Muscle layer of colon (tissue), 2 donors: ENCODE measurements around the gene SLC4A4.

Experiments used
- H3K27ac ChIP-seq: one replicate; pipeline ENCODE4 v1.7.0; 2013; ENCODE audit warnings: low read depth, mild to moderate bottlenecking, low read length, moderate library complexity
- H3K27me3 ChIP-seq, 2 donors: one replicate each; pipeline ENCODE4 v1.7.0; 2013; ENCODE audit warnings: low read length in 2 of 2, mild to moderate bottlenecking in 2 of 2; ENCODE audit not compliant: insufficient read depth in 2 of 2, control insufficient read depth in 1 of 2
- H3K36me3 ChIP-seq: one replicate; pipeline ENCODE4 v1.7.0; 2013; ENCODE audit warnings: mild to moderate bottlenecking, low read length; ENCODE audit not compliant: insufficient read depth
- H3K4me1 ChIP-seq: one replicate; pipeline ENCODE4 v1.7.0; 2013; ENCODE audit warnings: mild to moderate bottlenecking, low read length; ENCODE audit not compliant: insufficient read depth
- H3K4me3 ChIP-seq, 2 donors: one replicate each; pipeline ENCODE4 v1.7.0; 2013; ENCODE audit warnings: low read length in 2 of 2, low read depth in 1 of 2, mild to moderate bottlenecking in 1 of 2, moderate library complexity in 1 of 2
- H3K9ac ChIP-seq: one replicate; pipeline ENCODE4 v1.7.0; 2013; ENCODE audit warnings: low read length
- H3K9me3 ChIP-seq: one replicate; pipeline ENCODE4 v1.7.0; 2013; ENCODE audit warnings: mild to moderate bottlenecking, low read length
- donor health status: abdominal sarcoma.
- donor health status: Adenocarcinoma of cecum.

Gene SLC4A4

DNA sequence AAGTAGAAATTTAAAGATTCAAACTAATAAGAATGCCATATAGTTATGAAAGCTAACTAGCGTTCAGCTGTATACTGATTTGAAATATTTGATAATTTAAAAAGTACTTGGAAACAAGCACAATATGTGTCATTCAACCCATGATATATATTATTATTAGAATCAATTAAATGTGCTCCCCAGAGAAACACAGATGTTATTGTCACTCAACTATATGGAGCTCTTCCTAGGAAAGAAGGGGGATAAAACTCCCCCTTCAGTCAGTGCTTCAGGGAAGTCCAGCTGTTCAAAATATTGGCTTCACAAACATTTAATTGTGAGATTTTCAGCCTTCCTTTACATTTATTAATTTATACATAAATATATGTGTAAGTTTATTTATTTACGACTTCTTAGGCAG is 135.9 kb downstream of the SLC4A4 start:
- H3K27ac ChIP-seq, result no peak overlapping the region
- H3K36me3 ChIP-seq, result no peaks in the 10 kb centered on the region
- no peak overlapping the region for H3K4me3 ChIP-seq
- H3K4me1 ChIP-seq, result no peaks in the 10 kb centered on the region
- H3K27me3 ChIP-seq, result no peaks in the 10 kb centered on the region
- H3K9me3 ChIP-seq, result no peaks in the 10 kb centered on the region
- H3K9ac ChIP-seq, result no peak overlapping the region

DNA sequence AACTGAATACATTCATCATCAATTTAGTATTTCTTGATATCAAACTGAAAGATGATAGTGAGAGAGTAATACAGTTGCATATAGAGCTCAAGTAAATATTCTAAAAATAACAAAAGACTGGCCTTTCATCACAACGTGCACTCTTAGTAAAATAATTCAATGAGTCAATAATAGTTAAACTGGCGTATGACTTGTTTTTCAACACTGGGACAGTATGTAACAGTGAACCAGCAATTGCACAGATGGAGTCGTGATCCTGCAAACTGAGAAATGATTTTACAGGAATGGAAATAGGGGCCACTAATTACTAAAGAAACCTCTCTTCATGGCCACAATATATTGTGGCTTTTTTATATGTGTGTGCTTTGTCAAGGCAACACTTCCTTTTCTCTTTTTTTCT is 137.4 kb downstream of the SLC4A4 start:
- H3K9me3 ChIP-seq, result no peaks in the 10 kb centered on the region
- no peak overlapping the region for H3K27ac ChIP-seq
- no peaks in the 10 kb centered on the region for H3K27me3 ChIP-seq
- H3K4me1 ChIP-seq, result no peaks in the 10 kb centered on the region
- H3K9ac ChIP-seq, result no peak overlapping the region
- H3K4me3 ChIP-seq, result no peak overlapping the region
- H3K36me3 ChIP-seq, result no peaks in the 10 kb centered on the region

DNA sequence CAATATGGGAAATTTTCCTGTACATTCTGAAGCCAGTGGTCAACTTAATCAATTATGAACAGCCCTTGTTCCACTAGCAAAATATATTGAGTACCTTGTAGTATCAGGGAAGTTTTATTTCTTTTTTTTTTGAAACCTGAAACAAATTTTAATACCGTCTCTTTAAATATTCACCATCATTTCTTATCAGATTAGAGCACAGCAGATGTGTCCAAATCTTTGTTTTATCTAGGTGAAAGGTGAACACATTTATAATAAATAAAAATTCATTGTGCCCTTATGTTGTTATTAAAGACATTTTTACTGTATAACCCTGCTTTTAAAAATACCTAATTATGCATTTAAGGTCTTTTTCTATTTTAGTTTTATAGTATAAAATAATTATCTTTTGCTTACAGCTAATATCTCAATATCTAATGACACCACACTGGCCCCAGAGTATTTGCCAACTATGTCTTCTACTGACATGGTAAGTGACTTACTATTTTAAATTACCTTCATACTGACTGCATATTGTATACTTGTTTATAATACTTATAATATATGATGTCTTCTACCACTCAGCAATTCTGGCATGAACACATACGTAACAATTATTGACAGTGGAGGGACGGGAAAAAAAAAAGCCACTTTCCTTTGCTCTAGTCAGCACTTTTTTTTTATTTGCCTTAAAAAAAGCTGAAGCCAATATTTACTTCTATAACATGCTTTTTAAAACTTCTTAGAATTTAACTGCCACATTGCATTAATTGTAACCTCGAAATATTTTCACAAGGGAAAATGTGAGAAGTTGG is 147.9 kb downstream of the SLC4A4 start:
- Histone ChIP-seq H3K4me1 (no peaks in the 10 kb centered on the region), H3K27me3 (no peaks in the 10 kb centered on the region), H3K27ac (no peak overlapping the region), H3K4me3 (no peak overlapping the region), H3K9ac (no peak overlapping the region), H3K36me3 (no peaks in the 10 kb centered on the region), H3K9me3 (no peaks in the 10 kb centered on the region)

DNA sequence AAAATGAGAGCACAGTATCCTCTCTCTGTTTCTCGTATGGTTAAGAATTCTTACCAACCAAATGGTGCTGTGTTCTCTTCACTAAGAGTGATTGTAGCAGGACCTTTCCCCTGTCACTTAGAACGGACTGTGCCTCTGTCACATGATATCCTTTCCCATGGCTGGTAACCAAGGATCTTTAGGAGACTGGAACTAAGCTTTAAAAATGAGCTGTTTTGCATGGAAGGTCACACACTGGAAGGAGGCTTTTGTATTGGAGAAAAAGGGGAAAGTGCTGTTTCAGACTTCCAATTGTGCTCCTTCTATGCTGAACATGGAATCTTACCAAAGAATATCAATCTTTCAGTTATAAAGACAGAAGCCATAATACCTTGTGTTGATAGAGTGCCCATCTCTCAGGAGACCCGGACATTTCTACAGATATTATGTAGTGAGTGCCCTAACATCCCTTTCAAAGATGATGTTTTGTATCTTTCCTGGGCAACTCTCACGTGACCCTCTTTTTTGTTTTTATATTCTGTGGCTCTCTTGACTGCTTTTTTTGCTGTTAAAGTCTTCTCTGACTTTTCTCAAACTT is 148.6 kb downstream of the SLC4A4 start:
- Histone ChIP-seq H3K36me3 (no peaks in the 10 kb centered on the region), H3K4me1 (no peaks in the 10 kb centered on the region), H3K4me3 (no peak overlapping the region), H3K9me3 (no peaks in the 10 kb centered on the region), H3K27ac (no peak overlapping the region), H3K27me3 (no peaks in the 10 kb centered on the region), H3K9ac (no peak overlapping the region)

DNA sequence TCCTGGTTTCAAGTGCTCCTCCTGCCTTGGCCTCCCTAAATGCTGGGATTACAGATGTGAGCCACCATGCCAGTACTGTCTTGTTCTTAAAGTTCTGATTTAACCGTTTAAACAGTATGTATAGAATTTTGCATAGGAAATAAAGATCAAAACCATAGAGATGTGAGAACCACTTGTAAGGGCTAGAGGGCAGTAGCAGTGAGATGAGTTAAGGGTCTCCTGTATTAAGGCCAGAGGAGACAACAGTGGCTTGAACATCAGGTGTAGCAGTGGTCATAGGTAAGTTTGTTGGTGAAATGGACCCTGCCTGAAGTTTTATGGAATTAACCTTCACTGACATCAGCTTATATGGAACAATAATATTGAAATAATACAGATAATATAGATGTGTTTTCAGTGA is 155.7 kb downstream of the SLC4A4 start:
- Histone ChIP-seq H3K36me3 (no peaks in the 10 kb centered on the region), H3K4me3 (no peak overlapping the region), H3K9me3 (no peaks in the 10 kb centered on the region), H3K27me3 (no peaks in the 10 kb centered on the region), H3K27ac (no peak overlapping the region), H3K9ac (no peak overlapping the region), H3K4me1 (no peaks in the 10 kb centered on the region)

DNA sequence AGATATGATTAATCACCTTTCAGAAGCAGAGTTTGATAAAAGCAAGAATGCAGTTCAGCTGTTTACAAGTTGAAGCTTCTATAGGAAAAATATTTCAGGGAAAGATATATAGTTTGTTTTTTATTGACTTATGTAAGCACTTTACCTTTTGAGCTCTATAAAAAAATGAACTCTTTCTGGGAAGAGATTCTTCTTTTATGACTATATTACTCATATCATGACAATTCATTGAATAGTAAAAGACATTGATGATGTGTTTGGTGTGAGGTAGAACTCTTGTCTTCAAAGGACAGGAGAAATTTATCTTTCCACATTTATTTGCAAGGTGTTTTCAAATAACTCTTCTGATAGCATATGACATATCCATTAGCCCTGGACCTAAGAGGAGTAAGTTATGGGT is 156.6 kb downstream of the SLC4A4 start:
- Histone ChIP-seq H3K9me3 (no peaks in the 10 kb centered on the region), H3K27me3 (no peaks in the 10 kb centered on the region), H3K27ac (no peak overlapping the region), H3K4me1 (no peaks in the 10 kb centered on the region), H3K4me3 (no peak overlapping the region), H3K9ac (no peak overlapping the region), H3K36me3 (no peaks in the 10 kb centered on the region)

DNA sequence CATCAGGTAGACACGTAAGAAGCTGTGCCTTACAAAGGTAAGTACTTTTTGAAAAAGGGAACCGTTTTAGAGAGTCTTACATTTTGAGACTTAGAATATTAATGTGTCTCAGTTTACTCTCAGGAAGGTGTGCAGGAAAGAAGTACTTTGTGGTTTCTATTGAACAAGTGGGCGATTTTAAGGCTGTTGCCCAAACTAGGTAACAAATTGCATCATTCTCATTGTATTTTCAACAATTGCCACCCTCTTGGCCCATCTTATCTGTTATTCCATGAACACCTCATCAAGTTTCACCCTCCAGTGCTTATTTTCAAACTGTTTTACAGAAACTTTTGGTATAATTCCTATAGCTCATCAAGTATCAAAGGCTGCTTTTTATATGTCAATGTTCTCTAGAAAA is 158.3 kb downstream of the SLC4A4 start:
- Histone ChIP-seq H3K27ac (no peak overlapping the region), H3K4me1 (no peaks in the 10 kb centered on the region), H3K9ac (no peak overlapping the region), H3K27me3 (no peaks in the 10 kb centered on the region), H3K9me3 (no peaks in the 10 kb centered on the region), H3K4me3 (no peak overlapping the region), H3K36me3 (no peaks in the 10 kb centered on the region)

DNA sequence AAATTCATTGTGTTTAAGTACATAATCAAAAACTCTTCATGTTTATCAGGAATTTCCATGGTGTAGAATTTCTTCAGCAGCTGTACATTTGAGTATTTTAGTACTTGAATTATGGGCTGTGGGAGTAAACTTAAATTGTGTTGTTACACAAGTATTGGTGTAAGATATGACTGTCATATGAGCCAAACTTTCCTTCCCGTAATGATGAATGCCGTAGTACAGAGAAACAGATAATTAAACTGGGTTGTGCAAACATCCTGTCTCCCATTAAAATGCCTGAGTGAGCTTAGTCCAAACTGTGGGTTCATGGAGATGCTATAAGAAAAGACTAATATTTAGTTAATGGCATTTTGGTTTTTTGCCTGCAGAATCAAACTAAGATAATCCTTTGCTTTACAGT is 159.2 kb downstream of the SLC4A4 start:
- Histone ChIP-seq H3K4me1 (no peaks in the 10 kb centered on the region), H3K27me3 (no peaks in the 10 kb centered on the region), H3K9me3 (no peaks in the 10 kb centered on the region), H3K4me3 (no peak overlapping the region), H3K9ac (no peak overlapping the region), H3K27ac (no peak overlapping the region), H3K36me3 (no peaks in the 10 kb centered on the region)

DNA sequence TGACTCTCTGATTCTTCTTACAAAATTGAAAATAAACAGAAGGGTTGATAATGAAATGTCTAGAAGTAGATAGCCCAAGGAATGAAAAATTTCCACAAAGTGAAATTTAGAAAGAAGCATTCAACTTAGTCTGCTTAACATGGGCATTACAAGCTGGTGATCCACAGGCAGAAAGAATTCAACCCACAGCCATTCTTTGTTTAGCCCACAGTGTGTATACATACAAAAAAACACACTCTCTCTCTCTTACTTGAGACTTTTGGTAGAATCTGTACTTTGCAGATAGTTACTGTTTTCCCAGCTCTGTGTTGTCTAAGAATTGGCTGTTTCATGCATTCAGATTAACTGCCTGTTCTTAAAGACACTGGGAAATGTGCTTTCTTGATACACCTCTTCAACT is 159.8 kb downstream of the SLC4A4 start:
- H3K4me3 ChIP-seq, result no peak overlapping the region
- no peak overlapping the region for H3K27ac ChIP-seq
- H3K27me3 ChIP-seq, result no peaks in the 10 kb centered on the region
- no peak overlapping the region for H3K9ac ChIP-seq
- no peaks in the 10 kb centered on the region for H3K36me3 ChIP-seq
- H3K4me1 ChIP-seq, result no peaks in the 10 kb centered on the region
- H3K9me3 ChIP-seq, result no peaks in the 10 kb centered on the region

DNA sequence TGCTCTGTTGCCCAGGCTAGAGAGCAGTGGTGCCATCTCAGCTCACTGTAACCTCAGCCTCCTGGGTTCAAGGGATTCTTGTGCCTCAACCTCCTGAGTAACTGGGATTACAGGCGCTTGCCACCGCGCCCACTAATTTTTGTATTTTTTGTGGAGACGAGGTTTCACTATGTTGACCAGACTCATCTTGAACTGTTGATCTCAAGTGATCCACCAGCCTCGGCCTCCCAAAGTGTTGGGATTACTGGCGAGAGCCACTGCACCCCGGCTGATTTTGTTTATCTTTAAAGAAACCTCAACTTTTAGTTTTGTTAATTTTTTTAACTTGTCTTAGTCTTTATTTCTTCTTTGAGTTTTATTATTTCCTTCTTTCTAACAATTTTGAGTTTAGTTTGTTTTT is 163.2 kb downstream of the SLC4A4 start:
- Histone ChIP-seq H3K9ac (no peak overlapping the region), H3K9me3 (no peaks in the 10 kb centered on the region), H3K36me3 (no peaks in the 10 kb centered on the region), H3K4me1 (no peaks in the 10 kb centered on the region), H3K27ac (no peak overlapping the region), H3K4me3 (no peak overlapping the region), H3K27me3 (no peaks in the 10 kb centered on the region)

DNA sequence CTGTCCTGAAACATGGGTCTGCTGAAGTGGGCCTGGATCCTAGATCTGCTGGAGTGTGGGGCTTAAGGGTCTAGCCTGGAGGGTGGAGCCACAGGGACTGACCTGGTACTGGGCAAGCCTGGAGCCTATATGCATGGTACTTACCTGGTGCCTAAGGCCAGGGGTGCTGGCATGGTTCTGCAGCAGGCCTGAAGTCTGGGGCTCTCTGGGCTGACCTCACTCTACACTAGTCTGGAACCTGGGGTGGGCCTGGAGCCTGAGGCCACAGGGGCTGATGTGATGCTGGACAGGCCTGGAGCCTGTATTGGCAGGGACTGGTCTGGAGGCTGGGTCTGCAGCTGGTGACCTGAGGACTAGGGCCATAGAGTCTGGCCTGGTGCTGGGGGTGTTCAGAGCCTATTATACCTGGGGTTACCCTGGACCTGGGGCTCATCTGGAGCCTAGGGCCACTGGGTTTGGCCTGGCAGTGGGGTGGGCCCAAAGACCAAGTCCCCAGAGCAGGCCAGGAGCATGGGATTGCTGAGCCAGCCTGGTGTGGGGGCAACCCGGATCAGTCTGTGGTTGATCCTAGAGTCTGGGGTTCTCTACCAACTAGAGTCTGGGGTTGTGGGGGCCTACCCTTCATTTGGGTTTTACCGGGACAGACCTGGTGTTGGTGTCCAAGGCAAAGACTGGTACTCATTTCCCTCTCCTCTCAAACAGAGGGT is 179.6 kb downstream of the SLC4A4 start:
- no peak overlapping the region for H3K9ac ChIP-seq
- no peak overlapping the region for H3K27ac ChIP-seq
- H3K36me3 ChIP-seq, result no peaks in the 10 kb centered on the region
- no peaks in the 10 kb centered on the region for H3K9me3 ChIP-seq
- no peaks in the 10 kb centered on the region for H3K4me1 ChIP-seq
- no peak overlapping the region for H3K4me3 ChIP-seq
- H3K27me3 ChIP-seq, result no peaks in the 10 kb centered on the region
